NB4 (cell line): ENCODE data around the gene DNAH8.

ENCODE experiments used
- POLR2A ChIP-seq: IDR thresholded peaks from 2 replicates; pipeline ENCODE4 v1.6.1; 2011; ENCODE audit warnings: mild to moderate bottlenecking; ENCODE audit not compliant: insufficient read length; ENCODE audit errors: extremely low read depth
- TF ChIP-seq, protein P1 (sequence below): IDR thresholded peaks from one replicate; pipeline ENCODE4 v1.5.1; 2012; ENCODE audit warnings: low read depth, low read length

DNA sequence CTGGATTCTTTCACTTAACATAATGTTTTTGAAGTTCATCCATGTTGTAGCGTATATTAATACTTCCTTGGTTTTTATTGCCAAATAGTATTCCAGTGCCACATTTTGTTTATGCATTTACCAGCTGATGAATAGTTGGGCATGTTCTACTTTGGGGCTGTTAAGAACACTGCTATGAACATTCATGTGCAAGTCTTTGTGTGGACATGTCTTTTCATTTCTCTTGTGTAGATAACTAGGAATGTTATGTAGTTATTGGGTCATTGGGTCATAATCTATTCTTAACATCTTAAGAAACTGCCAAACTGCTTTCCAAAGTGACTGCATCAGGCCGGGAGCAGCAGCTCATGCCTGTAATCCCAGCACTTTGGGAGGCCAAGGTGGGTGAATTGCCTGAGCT lies 289.7 kb downstream of the DNAH8 start:
- TF ChIP-seq, protein P1, sequence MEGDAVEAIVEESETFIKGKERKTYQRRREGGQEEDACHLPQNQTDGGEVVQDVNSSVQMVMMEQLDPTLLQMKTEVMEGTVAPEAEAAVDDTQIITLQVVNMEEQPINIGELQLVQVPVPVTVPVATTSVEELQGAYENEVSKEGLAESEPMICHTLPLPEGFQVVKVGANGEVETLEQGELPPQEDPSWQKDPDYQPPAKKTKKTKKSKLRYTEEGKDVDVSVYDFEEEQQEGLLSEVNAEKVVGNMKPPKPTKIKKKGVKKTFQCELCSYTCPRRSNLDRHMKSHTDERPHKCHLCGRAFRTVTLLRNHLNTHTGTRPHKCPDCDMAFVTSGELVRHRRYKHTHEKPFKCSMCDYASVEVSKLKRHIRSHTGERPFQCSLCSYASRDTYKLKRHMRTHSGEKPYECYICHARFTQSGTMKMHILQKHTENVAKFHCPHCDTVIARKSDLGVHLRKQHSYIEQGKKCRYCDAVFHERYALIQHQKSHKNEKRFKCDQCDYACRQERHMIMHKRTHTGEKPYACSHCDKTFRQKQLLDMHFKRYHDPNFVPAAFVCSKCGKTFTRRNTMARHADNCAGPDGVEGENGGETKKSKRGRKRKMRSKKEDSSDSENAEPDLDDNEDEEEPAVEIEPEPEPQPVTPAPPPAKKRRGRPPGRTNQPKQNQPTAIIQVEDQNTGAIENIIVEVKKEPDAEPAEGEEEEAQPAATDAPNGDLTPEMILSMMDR: no peak
- no peak for TF ChIP-seq POLR2A
